Epithelial cell of proximal tubule (primary cell): ENCODE data around the gene ZNRF3. TPM values are rescaled to one million over a fixed set of nuclear protein-coding genes. Genes with fewer than 3 reads are reported as not detected.

Experiments used
- DNase-seq: peaks from one replicate; pipeline ENCODE4 v3.0.0-alpha.2; 2011; ENCODE audit warnings: low read depth
- H3K4me3 ChIP-seq: 2 replicates; pipeline ENCODE4 v1.5.1; 2011; ENCODE audit warnings: low read depth, mild to moderate bottlenecking, low read length
- CTCF ChIP-seq: conservative IDR thresholded peaks from 2 replicates; pipeline ENCODE4 v1.5.1; 2012; ENCODE audit warnings: low read depth, mild to moderate bottlenecking, low read length
- total RNA-seq: library from RNA; depleted of rRNA; stranded (reverse); fragments of >200 nt; gene quantifications from 2 replicates; pipeline ENCODE4 v1.2.3, GENCODE V29; 2015

The ZNRF3 gene
- total RNA-seq, 1 donor from 2014 or later = 15.6 TPM

DNA sequence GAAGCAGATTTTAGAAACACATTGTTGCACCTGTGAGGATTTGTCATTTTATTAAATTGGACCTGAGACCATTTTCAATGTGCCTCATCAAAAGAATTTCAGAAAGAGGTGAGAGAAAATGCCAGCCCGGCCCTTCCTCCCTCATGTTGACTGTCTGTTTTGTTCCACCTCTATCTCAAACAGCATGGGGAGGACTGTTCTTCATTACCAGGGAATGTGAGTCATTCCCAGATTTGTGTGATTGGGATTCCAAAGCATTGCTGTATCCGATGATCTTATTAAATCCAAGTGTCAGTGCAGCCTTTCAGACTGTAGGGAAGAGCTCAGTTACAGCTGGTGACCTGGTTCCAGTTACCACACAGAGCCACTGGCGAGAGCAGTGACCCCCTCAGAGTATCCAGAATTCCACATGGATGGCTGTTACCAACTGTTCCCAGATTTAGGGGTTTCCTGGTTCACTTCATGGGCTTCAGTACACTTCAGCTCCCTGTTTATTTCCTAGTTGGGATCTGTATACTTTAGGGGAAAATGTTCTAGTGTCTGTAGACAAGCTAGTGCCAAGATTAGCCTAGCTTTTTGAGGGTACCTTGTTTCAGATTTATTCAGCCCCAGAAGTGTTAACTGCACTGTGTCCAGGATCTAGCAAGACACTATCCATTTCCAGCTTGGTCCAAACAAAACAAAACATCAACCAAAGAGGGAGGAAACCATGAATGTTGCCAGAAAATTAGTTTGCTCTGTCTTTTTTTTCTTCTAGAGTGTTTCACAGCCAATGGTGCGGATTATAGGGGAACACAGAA is 210.3 kb downstream of the ZNRF3 start:
- DNase-seq = no peak
- no peak overlapping the region for H3K4me3 ChIP-seq
- TF ChIP-seq CTCF = no peak

GRCh38 chr22:29095459-29095858 is 212.1 kb downstream of the ZNRF3 start:
- TF ChIP-seq CTCF = no peak
- no peak overlapping the region for H3K4me3 ChIP-seq
- DNase-seq = no peak

DNA sequence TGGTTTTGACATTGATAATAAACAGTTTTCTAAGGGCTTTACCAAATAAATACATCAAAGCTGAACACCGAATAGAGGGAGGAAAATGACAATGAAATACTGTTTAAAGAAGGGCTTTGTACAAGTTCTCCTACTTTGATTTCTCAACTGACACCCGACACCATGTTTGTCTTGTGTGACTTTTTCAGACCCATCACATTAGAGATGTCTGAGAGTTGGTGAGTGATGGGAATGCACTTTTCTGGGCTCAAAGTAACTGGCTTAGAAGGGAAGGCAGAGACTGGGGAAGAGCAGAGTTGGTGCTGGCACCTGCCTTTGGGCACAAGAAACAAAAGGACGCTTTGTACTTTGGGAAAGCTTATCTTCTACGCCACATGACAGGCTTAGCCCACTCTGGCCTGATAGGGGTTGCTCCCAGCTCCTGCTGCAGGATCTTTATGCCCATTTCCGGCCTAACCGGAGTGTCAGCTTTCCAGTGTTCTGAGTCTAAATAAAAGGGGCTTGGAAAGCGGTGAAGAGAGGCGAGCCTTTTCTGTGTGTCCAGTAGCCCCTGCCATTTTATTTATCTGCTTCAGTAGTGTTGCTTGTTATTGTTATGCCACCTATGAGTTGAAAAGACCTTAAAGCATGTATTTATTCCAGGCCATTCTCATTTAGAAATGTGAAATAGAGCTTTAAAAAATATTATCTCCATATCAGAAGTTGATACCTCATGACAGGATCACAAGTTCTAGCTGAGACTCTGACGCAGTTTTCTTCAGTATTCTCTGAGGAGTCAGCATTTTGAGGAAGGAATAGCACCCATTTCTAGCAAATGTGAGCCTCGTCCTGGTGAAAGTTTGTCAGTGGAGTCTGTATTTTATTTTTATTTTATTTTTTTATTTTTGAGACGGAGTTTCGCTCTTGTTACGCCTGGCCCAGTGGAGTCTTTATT is 213.6 kb downstream of the ZNRF3 start:
- no peak for TF ChIP-seq CTCF
- no peak for DNase-seq
- H3K4me3 ChIP-seq = no peak overlapping the region

DNA sequence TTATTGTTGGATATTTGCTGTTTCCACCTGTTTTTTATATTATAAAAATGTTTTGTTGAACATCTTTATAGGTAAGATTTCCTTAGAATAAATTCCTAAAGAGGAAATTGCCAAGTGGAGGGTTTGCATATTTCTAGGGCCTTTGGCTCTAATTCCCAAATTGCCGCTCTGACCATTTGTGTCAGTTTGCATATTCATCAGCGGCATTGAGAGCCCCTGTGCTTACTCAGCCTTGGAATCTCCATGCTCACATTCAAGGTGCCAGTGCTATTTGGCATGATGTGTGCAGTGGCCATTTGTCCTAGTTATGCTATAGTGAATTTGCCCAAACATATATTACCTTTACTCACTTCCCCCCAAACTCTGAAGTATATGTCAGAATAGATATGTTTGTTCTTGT is 214.9 kb downstream of the ZNRF3 start:
- no peak overlapping the region for H3K4me3 ChIP-seq
- TF ChIP-seq CTCF = no peak
- no peak for DNase-seq

DNA sequence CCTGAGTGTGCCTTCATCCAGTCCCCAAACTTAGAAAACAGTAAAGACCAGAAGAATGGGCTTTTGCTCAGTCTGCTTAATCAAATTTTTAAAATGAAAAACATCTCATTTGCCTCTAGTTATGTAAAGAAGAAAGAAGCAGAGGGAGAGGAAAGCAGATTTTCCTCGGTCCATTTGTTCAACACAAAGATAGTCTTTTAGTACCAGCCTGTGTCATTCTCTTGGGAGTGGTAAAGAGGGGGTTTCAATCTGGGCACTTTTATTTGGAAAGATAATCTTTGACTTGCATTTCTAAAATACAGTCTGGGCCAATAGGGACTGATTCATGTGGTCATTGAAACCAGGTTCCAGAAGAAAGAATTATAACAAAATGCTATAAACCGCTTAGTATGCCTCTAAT is 218.9 kb downstream of the ZNRF3 start:
- DNase-seq = no peak
- no peak overlapping the region for H3K4me3 ChIP-seq
- no peak for TF ChIP-seq CTCF

DNA sequence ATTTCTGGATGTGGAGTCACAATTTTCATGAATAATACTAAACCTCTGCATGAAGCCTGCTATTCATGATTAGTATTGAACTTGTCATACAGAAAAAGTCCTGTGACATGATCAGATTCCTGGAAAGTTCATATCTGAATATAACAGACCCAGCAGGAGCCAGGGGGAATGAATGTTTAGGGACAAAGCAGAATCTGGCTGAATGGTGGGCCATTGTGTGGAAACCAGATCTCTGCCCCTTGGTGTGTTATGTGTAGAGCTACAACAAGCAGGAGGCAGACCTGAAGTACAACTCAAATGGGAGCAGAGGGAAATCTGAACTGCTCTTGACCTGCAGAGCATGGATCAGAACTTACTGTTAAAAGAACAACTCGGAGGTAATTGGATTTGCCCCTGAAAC is 219.7 kb downstream of the ZNRF3 start:
- TF ChIP-seq CTCF = no peak
- no peak overlapping the region for H3K4me3 ChIP-seq
- DNase-seq = no peak
